HL-60 (cell line): ENCODE results near the gene RSBN1.
A peak's percentile ranks its signal among the peaks of the same experiment; 100 is the strongest.

Experiments used
- DNase-seq, 2 experiments: peaks; one replicate each; pipeline ENCODE4 v3.0.0-alpha.2; 2010 to 2020; ENCODE audit warnings: low read depth in 1 of 2, low spot score in 1 of 2
- H3K27ac ChIP-seq: fragments of 250-450 bp; sonication (Bioruptor Pico); replicated peaks from 2 replicates; pipeline ENCODE4 v1.5.1; 2020; ENCODE audit warnings: mild to moderate bottlenecking, moderate library complexity
- H3K27me3 ChIP-seq: fragments of 250-450 bp; sonication (Bioruptor Pico); 2 replicates; pipeline ENCODE4 v1.5.1; 2021; ENCODE audit warnings: mild to moderate bottlenecking, moderate library complexity; ENCODE audit not compliant: insufficient read depth, poor library complexity, severe bottlenecking
- H3K4me3 ChIP-seq: replicated peaks from 2 replicates; pipeline ENCODE4 v1.5.1; 2011; ENCODE audit warnings: mild to moderate bottlenecking, control low read depth, low read length; ENCODE audit not compliant: insufficient read depth
- GABPA ChIP-seq: IDR thresholded peaks from 2 replicates; pipeline ENCODE4 v1.6.1; 2012; ENCODE audit warnings: low read depth
- POLR2AphosphoS5 ChIP-seq: IDR thresholded peaks from 2 replicates; pipeline ENCODE4 v1.6.1; 2012; ENCODE audit warnings: low read depth
- TF ChIP-seq, protein P1 (sequence below): IDR thresholded peaks from one replicate; pipeline ENCODE4 v1.5.1; 2011; ENCODE audit warnings: low read length, control low read depth, inconsistent platforms; ENCODE audit not compliant: insufficient read depth
- TF ChIP-seq, protein P2 (sequence below): IDR thresholded peaks from 2 replicates; pipeline ENCODE4 v1.6.1; 2012; ENCODE audit warnings: low read depth; ENCODE audit not compliant: insufficient replicate concordance

Gene RSBN1

DNA sequence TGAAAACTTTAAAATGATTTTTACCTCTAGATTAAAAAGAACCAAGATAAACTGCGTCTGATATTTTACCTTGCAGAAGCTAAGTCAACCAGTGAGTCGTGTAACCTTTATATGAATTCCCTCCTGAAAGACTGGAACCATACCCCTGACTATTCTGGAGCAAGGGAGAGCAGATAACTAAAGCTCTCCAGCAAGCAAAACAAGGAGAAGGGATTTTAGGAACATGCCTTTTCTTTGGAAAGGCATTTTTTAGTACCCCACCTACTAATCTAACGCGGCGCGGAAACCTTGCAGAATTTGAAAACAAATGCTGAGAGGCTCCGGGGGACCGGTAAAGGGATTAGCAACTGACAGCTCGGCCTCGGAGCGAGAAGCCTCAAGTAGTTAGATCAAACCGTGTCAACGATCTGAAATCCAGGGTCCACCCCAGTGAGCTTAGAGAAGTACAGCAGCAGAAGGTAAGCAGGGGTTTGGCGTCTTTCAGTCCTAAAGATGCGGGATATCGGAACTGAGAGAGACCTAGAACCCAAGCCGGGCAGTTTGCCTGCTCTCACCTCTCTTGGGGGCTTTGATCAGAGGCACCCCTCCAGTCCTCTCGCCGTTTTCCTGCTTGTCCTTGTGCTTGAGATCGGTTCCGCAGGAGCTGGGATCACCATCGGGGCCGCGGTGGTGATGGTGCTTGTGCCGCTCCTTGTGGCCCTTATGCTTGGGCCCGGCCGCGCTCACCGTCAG is 954 bp downstream of the RSBN1 start:
- peak overlapping the region; percentile 87 for H3K27ac ChIP-seq
- no peaks in the 10 kb centered on the region for H3K27me3 ChIP-seq
- H3K4me3 ChIP-seq, result peak overlapping the region; percentile 73
- TF ChIP-seq, protein P1, sequence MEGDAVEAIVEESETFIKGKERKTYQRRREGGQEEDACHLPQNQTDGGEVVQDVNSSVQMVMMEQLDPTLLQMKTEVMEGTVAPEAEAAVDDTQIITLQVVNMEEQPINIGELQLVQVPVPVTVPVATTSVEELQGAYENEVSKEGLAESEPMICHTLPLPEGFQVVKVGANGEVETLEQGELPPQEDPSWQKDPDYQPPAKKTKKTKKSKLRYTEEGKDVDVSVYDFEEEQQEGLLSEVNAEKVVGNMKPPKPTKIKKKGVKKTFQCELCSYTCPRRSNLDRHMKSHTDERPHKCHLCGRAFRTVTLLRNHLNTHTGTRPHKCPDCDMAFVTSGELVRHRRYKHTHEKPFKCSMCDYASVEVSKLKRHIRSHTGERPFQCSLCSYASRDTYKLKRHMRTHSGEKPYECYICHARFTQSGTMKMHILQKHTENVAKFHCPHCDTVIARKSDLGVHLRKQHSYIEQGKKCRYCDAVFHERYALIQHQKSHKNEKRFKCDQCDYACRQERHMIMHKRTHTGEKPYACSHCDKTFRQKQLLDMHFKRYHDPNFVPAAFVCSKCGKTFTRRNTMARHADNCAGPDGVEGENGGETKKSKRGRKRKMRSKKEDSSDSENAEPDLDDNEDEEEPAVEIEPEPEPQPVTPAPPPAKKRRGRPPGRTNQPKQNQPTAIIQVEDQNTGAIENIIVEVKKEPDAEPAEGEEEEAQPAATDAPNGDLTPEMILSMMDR, result no peak
- DNase-seq, result peak in 1 of 2 experiments; percentile 37

DNA sequence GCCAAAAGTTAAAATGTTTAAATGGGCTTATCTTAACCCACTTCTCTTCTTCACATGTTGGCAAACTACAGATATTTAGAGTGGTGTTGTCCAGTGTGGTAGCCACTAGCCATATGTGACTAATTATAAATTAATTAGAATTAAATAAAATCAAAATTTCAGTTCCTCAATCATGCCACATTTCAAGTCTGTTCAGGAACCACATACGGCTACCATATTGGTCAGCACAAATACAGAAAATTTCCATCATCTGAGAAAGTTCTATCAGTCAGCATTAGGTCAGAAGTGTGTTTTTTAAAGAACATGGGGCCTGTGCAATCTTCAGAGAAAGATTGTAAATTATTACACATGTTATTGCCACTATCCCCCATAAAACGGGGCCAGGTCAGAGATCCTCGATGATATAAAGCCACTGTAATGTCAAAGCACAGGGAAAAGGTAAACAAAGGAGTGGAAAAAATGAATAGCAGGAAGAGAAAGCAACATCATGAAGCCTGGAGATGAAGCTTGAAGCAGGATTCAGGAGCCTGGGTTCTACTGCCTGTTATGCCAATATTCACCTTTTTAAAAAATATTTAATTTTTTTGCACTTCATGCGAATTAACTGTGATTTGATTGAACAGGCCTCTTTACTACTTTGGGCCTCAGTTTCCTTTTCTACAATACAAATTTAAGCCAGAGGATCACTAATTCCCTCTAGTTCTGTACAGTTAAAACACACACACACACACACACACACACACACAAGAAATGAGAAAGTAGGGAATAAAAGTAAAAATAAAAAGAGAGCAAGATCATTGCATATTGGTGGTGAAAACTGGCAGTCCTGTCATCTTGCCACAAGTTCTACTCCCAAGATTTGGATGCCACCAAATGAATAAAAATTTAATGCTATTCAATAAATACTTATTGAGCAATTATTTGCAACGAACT is 2.3 kb downstream of the RSBN1 start:
- peak overlapping the region; percentile 73 for H3K4me3 ChIP-seq
- TF ChIP-seq, protein P2, sequence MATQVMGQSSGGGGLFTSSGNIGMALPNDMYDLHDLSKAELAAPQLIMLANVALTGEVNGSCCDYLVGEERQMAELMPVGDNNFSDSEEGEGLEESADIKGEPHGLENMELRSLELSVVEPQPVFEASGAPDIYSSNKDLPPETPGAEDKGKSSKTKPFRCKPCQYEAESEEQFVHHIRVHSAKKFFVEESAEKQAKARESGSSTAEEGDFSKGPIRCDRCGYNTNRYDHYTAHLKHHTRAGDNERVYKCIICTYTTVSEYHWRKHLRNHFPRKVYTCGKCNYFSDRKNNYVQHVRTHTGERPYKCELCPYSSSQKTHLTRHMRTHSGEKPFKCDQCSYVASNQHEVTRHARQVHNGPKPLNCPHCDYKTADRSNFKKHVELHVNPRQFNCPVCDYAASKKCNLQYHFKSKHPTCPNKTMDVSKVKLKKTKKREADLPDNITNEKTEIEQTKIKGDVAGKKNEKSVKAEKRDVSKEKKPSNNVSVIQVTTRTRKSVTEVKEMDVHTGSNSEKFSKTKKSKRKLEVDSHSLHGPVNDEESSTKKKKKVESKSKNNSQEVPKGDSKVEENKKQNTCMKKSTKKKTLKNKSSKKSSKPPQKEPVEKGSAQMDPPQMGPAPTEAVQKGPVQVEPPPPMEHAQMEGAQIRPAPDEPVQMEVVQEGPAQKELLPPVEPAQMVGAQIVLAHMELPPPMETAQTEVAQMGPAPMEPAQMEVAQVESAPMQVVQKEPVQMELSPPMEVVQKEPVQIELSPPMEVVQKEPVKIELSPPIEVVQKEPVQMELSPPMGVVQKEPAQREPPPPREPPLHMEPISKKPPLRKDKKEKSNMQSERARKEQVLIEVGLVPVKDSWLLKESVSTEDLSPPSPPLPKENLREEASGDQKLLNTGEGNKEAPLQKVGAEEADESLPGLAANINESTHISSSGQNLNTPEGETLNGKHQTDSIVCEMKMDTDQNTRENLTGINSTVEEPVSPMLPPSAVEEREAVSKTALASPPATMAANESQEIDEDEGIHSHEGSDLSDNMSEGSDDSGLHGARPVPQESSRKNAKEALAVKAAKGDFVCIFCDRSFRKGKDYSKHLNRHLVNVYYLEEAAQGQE, result no peak
- TF ChIP-seq POLR2AphosphoS5, result no peak
- TF ChIP-seq, protein P1, result no peak
- no peaks in the 10 kb centered on the region for H3K27me3 ChIP-seq
- DNase-seq, result no peak
- H3K27ac ChIP-seq, result peak overlapping the region; percentile 87

DNA sequence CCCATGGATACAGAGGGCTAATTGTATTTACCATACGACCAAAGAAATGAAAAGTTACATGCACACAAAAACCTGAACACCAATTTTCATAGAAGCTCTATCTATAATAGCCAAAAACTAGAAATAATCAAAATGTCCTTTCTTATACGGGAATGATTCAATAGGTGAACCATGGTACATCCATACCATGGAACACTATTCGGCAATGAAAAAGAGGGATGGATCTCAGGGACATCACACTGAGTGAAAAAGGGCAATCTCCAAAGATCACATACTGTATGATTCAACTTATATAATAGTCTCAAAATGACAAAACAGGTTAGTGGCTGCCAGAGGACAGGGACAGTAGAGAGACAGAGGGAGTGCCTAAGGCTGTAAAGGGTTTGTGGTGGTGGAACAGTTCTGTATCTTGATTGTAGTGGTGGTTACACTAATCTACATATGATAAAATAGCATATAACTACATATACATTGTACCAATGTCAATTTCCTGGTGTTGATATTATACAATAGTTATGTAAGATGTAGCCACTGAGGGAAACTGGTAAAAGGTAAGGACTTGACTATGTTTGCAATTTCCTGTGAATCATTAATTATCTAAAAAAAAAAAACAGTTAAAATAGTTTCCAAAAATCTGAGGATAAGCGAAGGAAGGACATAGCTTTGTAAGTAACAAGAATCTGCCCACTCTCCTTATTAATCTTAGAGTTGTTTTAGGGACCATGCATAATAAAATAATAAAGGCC is 3.7 kb downstream of the RSBN1 start:
- Histone ChIP-seq H3K4me3 (no peak overlapping the region), H3K27ac (peak overlapping the region; percentile 31), H3K27me3 (no peaks in the 10 kb centered on the region)
- no peak for DNase-seq
- TF ChIP-seq, protein P1, result no peak
- TF ChIP-seq, protein P2, result no peak
- TF ChIP-seq GABPA, result no peak
